Measurements from ENCODE around the gene MACO1. TPM values are rescaled to one million over a fixed set of nuclear protein-coding genes. Genes with fewer than 3 reads are reported as not detected.
"Not testable (repeated sequence)": the region's sequence is repeated elsewhere in the genome, so short reads cannot be mapped to it uniquely, and the experiment has no call there.

The MACO1 gene
- polyA plus RNA-seq, 12 donors: 16.5 to 25.2 (median 20.0) TPM; not detected in 1

DNA sequence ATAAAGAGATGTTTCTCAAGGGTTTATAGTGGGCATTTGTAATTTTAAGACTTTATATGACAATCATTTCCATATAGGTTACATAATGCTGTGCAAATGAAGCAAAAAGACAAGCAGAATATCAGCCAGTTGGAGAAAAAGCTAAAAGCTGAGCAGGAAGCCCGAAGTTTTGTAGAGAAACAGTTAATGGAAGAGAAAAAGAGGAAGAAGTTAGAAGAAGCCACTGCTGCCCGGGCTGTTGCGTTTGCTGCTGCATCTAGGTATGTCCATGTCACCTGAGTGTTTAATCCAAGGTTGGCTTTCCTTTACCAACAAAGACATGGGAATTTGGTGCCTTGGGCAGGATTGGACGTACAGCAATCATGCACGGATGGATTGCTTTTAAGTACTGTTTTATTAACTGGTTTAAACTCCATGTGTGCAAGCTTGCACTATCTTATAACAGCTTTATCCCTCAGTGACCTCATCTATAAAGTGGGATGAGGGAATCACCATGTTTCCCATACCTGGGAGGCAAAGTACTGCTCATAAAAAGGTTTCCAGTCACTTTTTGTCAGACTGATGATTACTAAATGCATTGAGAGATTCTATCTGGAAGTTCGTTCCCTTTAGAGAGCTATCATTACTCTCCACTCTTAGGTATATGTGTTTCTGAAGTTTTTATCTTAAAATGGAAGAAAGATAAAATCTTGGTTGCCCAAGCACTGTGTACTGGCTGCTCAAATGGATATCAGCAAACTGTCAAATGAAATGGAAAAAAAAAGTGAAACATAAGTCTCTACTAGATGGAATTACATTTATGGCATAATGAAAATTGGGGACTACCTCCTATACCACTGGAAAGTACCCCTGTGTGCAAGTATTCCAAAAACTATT is 55.1 kb downstream of the MACO1 start:
- no peak for DNase-seq

DNA sequence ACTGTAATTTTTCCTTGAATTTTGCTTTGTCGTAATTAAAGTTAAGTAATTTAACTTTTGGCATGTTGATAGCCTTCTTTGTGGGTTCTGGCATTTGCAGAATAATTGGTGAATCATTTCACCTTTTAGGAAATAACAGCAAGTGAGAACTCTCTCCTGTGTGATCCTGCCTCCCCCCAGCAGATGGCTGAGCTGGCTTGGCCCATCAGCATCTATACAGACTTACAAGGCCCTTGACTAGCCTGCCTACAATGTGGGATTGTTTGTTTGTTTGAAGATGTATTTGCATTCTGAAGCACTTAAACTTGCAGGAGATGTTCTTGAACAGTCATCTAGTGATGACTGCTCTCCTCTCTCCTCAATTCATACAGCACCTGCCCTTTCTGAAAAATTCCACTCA is 55.9 kb downstream of the MACO1 start:
- no peak for DNase-seq

DNA sequence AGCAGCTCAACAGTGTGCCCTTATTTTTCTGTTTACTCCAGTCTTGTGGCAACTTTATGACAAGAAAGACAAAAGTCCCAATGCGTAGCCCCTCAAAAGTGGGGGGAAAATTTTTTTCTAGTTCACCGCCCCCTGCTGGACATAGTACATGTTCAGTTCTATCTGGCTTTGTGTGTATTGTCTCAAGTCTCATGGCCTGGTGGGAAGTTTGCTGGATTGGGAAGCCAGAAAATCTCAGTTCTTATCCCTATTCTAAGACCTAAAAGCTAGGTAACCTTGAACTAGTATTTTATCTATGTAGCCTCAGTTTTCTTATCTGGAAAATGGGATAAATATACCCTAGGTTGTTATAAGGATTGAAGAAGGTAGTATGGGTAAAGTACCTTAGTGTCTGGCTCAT is 56.9 kb downstream of the MACO1 start:
- DNase-seq: no peak

DNA sequence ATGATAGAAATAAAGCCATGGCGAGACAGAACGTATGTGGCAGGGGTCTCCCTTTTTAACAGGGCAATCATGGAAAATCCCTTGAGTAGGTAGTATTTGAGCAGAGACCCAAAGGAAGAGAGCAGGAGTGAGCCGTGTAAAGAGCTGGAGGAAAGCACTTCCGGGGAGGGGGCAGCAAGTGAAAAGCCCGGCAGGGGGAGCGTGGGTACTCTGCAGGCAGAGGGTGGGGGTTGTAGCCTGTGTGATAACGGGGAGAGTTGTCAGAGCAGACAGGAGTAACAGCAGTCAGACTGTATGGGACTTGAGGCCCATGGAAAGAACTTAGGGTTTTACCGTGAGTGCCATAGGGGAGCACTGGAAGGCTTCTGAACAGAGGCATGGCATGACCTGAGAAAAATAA is 61.6 kb downstream of the MACO1 start:
- DNase-seq: no peak

DNA sequence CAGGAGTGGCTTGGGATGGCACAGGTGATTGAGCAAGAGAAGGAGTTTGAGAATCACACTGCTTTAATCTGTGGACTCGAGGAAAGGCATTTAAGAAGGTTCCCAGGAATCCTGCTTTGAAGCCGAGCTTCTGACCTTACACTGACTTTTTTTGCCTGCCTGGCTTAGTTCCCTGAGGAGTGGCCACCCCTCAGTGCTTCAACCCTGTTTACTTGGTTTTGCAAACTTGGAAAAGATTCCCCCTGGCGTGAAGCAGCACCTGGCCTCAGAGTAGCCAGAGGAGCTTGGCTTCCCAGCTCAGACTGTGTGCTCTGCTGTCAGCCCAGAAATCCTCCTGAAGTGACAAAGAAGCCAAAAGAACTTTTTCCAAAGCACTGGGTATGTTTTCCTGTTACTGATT is 64.3 kb downstream of the MACO1 start:
- no peak for DNase-seq

DNA sequence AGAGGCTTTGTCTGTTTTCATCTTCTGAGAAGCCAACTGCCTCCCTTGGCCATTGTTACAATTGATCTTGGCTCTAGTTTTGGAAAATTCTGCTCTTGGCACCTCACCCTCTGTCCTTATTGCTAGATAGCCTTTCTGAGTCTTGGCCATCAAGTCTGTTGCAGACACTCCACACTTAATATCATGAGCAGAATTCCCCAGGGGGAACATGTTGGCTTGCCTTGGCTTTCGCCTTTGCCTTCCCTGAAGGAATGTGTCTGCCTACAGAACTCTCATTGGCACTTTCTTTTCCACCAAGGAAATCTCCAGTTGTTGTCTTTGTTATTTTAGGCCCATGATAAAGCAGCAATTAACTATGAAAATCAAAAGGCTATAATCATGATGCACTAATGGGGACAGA is 70.0 kb downstream of the MACO1 start:
- DNase-seq: no peak

DNA sequence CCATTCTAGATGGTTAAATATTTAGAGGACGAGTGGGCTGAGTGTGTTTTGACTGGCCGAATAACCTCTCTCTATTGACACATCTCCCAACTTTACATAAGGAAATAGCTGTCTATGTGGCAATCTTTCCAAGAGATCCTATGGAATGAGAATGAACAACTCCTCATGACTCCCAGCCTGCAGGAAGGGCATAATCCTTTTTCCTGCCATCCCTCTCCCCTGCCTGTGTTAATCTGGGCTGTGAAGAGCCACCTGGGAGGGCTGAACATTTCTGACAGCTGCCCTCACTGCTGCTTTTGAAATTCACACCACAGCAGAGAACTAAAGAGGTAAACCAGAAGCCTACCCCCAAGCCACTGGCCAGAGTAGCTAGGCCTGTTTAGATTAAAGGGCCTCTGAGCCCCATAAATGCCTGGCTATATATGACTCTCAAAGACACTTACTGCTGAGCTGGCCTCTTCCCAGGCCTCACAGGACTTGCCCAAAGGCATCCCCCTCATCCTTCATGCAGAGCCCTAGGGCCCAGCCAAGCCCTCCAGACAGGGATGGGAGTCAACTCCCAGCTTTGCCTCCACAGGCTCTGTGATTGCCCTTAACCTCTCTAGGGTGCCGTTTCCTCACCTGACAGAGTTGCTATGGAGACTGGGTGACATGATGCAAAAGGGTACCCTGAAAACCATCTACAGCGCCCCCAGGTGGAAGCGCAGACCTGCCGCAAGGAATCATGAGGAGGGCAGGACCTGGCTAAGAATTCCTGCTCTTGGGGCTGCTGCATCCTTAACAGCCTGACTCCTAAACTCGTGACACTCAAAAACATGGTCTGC is 70.8 kb downstream of the MACO1 start:
- no peak for DNase-seq

DNA sequence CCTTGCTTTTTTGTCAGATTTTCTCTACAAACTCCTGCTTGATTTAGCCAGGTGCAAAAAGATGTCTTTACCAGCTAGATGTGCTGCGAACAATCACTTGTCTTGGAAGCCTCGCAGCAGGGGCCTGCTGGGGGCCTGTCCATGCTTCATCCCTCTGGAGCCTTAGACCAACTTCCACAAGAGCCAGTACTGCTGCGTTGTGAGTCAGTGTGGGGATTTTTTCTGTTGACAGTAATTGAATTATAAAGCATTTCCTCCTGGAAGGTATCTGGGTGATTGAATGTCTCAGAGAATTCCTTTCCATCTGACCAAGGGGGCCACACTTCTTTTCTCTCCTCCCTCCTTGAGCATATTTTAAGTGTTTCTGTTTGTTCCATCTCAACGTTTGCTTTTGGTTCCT is 72.3 kb downstream of the MACO1 start:
- DNase-seq: no peak

DNA sequence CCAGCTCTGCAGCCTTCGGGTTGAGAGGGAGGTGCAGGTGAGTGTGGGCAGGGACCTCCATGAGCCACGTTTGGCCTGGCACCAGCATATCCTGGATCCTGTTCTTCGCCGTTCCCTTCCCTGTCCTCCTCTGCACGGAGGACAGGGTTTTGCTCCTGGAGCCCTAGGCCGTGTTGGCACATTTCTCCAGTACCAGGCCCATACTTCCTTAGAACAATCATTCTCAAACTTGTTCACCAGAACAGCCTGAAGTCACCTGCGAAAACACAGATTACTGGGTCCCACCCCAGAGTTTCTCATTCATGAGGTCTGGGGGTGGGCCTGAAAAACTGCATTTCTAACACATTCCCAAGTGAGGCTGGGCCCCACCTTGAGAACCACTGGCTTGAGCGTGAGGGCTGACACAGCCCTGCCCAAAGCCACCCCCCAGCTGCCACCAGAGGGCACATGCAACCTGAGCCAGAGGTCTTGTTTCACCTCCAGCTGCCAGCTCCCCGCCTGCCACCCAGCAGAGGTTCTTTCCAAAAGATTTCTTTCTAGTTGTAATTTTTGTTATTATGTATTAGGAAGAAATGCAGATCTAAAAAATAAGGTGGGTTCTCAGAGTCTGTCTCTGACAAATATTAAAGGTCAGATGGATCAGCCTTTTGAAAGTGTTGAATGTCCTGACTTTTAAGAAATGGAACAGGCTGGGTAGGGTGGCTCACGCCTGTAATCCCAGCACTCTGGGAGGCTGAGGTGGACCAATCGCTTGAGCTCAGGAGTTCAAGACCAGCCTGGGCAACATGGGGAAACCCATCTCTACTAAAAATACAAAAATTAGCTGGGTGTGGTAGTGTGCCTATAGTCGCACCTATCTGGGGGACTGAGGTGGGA is 73.1 kb downstream of the MACO1 start:
- no peak for DNase-seq

DNA sequence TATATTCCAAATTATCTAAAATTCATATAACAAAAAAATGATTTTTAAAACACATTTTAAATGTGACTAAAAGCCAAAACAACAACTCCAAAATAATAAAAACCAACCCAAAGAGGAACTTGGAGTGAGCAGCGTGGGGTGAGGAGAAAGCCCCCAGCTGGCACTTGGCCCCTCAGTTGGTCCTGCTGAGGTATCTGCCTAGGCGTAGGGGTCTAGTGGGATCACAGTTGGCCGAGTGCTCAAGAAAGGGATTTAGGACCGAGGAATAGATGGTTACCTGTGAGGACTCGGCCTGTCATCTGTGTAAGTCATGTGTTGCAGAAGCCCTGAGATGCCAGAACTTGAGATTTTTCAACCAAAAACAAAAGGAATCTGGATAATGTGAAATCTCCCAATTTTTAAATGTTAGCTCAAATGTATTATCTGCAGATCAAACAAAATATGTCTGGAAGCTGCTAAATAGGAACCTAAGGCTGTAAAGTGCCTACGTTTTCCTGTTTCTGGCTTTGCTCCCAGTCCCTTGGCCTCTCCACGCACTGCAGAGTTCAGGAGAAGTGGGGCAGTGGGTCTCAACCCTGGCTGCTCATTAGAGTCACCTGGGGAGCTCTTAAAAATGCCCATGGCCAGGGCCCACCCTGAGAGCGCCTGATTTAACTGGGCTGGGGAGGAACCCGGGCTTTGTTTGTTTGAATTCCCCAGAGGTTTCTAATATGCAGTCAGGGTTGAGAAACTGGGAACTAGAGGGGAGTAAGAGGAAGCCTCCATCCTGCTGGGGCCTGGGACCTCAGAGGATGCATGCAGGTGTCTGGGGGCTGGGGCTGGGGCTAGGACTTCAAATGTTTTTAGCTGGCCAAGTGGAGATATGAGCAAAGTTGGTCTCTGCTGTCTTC is 74.3 kb downstream of the MACO1 start:
- no peak for DNase-seq

DNA sequence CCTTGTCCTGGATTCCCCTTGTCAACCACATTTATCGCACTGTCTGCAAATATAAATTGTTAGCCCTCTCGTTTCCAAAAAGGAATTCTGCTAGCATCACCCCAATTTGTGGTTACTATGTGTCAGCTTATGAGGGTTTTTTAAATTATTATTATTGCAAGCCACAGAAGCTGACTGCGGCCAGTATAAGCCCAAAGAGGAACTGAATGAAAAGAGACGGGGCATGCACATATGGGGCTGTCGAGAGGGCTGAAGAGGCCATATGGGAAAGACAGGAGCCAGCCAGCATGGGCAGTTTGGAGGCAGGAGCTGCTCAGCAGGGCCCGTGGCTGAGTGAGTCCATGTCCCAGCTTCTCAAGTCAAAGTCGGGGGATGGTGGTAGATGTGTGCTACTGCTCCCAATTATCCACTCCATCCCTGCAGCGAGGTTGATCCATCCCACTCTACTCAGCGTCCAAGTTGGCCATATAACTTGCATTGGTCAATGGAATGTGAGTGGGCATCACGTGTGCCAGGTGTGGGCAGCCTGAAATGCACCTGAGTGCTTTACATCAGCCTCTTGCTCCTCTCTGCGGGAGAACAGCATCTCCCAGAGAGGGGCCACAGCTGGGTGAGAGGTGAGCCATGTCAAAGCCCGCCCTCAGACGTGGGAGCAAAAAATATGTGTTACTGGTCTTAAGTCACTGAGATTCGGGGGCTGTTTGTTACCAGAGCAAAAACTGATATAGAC is 75.1 kb downstream of the MACO1 start:
- no peak for DNase-seq

DNA sequence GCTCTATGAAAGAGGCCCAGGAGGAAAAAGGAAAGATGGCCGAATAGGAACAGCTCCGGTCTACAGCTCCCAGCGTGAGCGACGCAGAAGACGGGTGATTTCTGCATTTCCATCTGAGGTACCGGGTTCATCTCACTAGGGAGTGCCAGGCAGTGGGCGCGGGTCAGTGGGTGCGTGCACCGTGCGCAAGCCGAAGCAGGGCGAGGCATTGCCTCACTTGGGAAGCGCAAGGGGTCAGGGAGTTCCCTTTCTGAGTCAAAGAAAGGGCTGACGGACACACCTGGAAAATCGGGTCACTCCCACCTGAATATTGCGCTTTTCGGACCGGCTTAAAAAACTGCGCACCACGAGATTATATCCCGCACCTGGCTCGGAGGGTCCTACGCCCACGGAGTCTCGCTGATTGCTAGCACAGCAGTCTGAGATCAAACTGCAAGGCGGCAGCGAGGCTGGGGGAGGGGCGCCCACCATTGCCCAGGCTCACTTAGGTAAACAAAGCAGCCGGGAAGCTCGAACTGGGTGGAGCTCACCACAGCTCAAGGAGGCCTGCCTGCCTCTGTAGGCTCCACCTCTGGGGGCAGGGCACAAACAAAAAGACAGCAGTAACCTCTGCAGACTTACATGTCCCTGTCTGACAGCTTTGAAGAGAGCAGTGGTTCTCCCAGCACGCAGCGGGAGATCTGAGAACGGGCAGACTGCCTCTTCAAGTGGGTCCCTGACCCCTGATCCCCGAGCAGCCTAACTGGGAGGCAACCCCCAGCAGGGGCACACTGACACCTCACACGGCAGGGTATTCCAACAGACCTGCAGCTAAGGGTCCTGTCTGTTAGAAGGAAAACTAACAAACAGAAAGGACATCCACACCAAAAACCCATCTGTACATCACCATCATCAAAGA is 76.1 kb downstream of the MACO1 start:
- not testable (repeated sequence) for DNase-seq

DNA sequence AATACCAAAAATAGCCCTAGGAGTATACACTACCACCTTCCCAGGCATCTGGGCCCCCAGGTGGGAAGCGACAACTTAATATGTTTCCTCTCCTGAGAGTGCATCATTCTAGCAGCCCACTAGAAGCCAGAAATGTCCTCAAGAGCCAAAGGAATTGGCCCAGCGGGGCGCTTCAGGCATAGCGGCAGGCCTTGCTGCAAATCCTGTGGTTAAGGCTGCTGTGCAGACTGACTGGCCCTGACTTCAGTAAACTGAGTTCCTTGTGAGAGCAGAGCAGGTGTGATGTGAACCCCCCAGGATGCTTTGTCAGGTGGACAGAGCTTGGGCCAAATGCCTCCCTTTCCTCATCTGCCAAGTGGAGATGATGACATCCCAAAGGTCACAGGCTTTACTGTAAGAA is 83.0 kb downstream of the MACO1 start:
- DNase-seq: no peak

DNA sequence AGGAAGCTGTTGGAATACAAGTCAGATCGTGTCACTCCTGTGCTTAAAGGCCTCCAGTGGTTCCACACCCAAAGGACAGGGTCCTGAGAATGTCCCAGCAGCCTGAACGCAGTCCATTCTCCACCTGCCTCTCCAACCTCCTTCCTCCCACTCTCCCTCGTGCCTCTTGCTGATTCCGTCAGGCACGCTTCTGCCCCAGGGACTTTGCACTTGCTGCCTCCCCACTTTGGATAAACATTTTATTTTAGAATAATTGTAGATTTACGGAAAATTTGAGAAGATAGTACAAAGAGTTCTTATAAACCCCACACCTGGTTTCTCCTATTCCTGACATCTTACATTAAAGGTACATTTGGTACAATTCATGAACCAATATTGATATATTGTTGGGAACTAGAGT is 84.3 kb downstream of the MACO1 start:
- DNase-seq: no peak

DNA sequence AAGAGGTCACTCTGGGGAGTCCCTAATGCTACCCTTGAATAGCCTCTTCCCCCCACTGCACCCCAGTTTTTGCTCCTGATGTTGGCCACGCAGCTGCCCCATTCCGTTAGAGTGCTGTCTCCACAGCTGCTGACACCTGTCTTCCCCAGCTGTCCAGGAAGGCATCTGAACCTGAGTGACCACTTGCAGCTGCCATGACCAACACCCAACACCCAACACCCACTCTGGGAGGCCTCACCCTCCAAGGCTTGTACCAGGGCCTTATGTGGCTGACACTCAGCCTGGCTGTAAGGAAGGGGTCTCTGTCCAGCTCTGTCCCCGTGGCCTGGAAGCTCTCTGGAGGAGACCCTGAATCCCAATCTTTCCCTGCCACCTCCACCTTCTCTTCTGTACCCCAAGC is 86.0 kb downstream of the MACO1 start:
- no peak for DNase-seq

DNA sequence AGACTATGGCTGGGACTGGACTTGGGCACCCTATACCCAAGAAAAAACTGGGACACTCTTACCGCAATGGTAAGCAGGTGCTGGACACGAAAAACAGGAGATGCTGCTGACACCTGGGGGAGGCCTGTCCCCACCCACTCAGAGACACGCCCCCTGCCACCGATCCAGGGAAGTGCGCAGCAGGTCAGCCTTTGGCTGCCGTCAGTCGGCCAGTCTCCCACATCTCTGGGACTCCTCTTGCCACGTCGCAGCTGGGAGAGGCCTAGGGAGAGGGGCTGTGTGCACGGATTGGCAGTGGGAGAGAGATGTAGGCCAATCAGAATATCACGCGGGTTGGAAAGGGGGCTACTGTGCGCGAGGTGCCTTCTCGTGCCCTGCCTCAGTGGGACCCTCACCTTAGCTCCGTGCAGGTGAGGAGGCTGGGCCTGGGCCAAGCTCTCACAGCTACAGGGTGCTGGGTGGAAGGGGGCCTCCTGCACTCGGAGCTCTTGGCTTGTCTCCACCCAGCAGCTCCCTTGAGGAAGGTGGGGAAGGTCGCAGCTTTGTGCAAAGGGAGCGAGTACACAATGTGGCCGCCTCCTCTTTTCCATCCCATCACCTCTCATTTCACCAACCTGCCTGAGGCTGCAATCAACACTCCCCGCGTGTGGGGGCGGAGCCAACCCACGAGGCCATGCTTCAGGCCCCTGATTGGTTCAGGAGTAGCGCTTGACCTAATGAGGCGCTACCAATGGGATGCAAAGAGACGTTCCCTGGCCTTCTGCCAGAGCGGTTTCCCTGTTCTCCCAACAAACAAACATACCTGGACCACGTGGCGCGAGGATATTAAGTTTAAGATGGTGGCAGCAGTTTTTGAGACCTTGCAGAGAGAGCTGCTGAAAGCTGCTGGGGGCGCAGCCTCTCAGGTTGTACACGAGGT is 87.0 kb downstream of the MACO1 start:
- DNase-seq: no peak

DNA sequence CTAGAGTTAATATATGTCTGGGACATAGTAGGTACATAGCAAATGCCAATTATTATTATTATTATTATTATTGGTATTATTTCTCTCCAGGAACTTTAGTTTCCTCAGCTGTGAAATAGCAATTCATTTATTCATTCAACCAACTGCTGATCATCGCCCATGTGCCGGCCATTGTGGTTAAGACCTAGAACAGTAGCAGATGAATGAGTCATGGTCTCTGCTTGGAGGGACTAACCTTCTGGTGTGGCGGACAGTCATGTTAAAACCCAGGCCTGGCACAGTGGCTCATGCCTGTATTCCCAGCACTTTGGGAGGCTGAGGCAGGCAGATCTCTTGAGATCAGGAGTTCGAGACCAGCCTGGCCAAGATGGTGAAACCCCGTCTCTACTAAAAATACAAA is 88.9 kb downstream of the MACO1 start:
- DNase-seq: no peak

DNA sequence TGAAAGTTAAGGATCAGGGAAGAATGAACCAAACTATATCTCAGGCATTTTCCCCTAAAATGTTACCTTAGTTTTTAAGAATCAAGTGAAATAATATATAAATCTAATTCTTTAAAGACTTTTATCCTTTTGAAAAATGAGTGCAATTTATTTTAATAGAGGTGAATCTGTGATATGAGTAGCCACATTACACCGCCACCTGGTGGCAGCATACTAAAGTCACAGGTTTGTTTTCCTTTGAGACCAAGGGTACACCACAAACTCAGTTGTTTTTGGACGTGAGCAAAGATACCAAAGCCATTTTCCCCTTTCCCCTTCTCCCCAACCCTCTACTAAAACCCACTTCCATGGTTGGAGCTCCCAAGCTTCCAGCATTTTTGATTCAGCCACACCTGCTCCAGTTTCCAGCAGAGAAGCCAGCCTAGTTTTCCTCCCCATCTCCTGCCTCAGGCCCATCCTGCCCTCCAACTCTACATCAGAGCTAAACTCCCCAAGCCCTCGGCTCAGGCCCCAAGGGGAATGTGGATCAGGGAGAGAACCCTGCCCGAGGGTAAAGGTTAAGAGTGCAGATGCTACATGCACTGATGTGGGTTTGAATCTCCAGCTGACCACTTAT is 89.9 kb downstream of the MACO1 start:
- peak; percentile 55 for DNase-seq
